Suppressor macrophage treated with lipopolysaccharide for 4 hours (primary cell): Measurements from ENCODE around the gene THBS4.

Experiments
- DNase-seq: peaks from one replicate; pipeline ENCODE4 v3.0.0-alpha.2; 2020

The THBS4 gene

DNA sequence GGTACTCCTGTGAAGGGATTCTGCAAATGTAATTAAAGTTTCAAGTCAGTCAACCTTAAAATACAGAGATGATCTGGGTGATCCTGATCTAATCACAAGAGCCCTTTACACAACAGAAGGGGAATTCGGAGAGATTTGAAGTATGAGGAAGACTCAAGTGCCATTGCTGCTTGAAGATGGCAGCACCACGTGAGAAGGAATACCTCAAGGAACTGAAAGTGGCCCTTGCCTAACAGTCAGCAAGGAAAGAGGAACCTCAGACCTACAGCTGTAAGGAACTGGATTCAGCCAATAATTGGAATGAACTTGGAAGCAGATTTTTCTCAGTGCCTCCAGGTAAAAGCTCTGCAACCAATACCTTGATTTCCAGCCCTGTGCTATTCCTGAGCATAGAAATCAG, 87.4 kb downstream of the THBS4 start:
- DNase-seq, result peak; percentile 96

- DNase-seq, result no peak
These were observed 89.2 kb downstream of the THBS4 start for GRCh38 chr5:80124121-80124918.

GRCh38 chr5:80125022-80125961, 90.1 kb downstream of the THBS4 start:
- peak; percentile 86 for DNase-seq

DNA sequence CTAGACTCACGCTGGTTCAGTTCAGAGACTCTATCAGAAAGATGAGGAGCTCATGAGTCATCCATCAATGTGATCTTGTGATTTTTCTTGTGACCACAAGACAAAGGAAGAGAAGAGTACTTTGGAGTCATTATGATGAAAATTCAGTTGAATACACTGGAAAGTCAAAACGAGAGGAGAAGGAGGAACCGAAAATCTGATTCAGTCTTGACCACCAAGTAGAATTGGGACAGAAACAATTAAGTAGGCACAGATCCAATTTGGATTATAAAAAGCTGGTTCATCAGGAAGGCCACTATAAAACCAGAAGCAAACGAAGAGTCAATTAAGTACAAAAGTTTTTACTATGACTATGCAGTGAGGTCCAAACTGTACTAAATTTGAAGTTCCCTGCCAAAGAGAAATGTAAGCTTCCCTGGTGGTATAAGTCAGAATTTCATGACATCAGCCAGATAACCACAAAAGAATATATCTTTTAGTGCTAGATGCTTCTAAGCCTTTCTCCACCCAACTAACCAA, 90.9 kb downstream of the THBS4 start:
- DNase-seq, result peak; percentile 97

DNA sequence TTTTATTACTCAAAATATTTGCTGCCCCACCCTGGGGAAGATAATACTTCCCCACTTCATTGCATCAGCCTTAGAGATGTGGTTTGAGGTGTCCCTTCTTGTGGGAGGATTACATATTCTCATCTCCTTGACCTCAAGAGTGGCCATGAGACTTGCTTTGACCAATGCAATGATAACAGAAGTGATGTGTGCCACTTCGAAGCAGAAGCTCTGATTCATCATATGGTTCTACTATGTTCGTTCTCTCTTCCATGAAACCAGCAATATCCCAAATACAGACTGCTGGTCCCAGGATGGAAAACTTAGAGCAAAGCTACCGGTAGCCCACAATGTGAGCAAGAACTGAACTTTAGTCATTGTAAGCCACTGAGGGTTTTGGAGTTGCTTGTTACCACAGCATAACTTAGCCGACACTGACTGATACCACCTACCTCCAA, 92.0 kb downstream of the THBS4 start:
- DNase-seq, result peak; percentile 89

- DNase-seq, result no peak
These were observed 93.0 kb downstream of the THBS4 start for GRCh38 chr5:80128141-80128540.

DNA sequence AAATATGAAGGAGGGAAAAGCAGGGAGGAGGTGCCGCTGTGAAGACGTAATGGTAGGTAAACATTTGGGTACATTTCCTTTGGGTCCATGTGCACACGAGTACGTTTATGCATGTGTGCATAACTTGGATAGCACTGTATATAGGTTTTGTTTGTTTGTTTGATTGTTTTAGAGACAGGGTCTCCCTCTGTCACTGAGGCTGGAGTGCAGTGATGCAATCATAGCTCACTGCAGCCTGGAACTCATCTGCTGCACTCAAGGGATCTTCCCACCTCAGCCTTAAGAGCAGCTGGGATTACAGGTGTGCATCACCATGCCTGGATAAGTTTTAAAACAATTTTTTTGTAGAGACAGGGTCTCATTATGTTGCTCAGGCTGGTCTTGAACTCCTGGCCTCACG, 94.0 kb downstream of the THBS4 start:
- DNase-seq, result no peak
